22Rv1 (cell line): ENCODE data around the gene SP110.

Experiments used
- ZFX ChIP-seq: fragments of 450-650 bp; IDR thresholded peaks from 2 replicates; pipeline ENCODE4 v1.6.1; 2017; ENCODE audit warnings: antibody characterized with exemption, borderline replicate concordance
- TF ChIP-seq, protein P1 (sequence below): fragments of 450-650 bp; IDR thresholded peaks from 2 replicates; pipeline ENCODE4 v1.5.1; 2017; ENCODE audit warnings: mild to moderate bottlenecking

DNA sequence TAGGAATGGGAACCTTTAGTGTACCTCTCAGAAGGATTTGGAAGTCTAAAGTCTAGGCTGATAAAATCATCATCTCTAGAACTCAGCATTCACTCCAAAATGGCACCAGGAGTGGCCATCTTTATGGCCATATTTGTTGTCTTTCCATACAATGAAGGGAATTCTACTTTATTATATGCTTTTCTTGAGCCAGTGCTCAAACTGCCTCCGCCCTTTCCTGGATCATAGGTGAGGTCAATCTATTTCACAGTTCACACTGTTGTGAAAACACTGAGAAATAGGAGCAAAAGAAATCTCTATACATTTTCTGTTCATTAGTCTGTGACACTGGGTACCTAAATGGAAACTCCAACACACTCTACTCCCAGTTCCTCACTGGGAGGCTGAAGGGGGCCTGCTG lies 55.6 kb downstream of the SP110 start:
- TF ChIP-seq, protein P1, sequence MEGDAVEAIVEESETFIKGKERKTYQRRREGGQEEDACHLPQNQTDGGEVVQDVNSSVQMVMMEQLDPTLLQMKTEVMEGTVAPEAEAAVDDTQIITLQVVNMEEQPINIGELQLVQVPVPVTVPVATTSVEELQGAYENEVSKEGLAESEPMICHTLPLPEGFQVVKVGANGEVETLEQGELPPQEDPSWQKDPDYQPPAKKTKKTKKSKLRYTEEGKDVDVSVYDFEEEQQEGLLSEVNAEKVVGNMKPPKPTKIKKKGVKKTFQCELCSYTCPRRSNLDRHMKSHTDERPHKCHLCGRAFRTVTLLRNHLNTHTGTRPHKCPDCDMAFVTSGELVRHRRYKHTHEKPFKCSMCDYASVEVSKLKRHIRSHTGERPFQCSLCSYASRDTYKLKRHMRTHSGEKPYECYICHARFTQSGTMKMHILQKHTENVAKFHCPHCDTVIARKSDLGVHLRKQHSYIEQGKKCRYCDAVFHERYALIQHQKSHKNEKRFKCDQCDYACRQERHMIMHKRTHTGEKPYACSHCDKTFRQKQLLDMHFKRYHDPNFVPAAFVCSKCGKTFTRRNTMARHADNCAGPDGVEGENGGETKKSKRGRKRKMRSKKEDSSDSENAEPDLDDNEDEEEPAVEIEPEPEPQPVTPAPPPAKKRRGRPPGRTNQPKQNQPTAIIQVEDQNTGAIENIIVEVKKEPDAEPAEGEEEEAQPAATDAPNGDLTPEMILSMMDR, result no peak
- TF ChIP-seq ZFX, result no peak
